HepG2 (cell line): ENCODE measurements around the gene DYNLL2. TPM values are rescaled to one million over a fixed set of nuclear protein-coding genes. Genes with fewer than 3 reads are reported as not detected.

ENCODE experiments used
- ARNT2 ChIP-seq: sonication (generic); formaldehyde crosslinking; IDR thresholded peaks from 2 replicates; pipeline ENCODE4 v1.8.0; 2022; ENCODE audit warnings: mild to moderate bottlenecking, low read depth, missing genetic modification reagents, moderate library complexity
- BCL6 ChIP-seq: IDR thresholded peaks from 2 replicates; pipeline ENCODE4 v1.6.1; 2016; ENCODE audit warnings: missing genetic modification reagents, missing compliant biosample characterization
- KDM6A ChIP-seq: IDR thresholded peaks from 2 replicates; pipeline ENCODE4 v1.6.1; 2016; ENCODE audit warnings: low read depth
- MED8 ChIP-seq: sonication (generic); formaldehyde crosslinking; IDR thresholded peaks from 2 replicates; pipeline ENCODE4 v1.8.1; 2023; ENCODE audit warnings: mild to moderate bottlenecking, missing genetic modification reagents; ENCODE audit not compliant: insufficient replicate concordance
- NCOA5 ChIP-seq: sonication (generic); formaldehyde crosslinking; IDR thresholded peaks from 2 replicates; pipeline ENCODE4 v1.4.0; 2020; ENCODE audit warnings: missing genetic modification reagents
- NCOR1 ChIP-seq: fragments of 200-600 bp; sonication (generic); IDR thresholded peaks from 2 replicates; pipeline ENCODE4 v1.7.0; 2017; ENCODE audit warnings: antibody characterized with exemption, low read length, borderline replicate concordance
- POLR2A ChIP-seq, 2 experiments: IDR thresholded peaks; 2 replicates each; pipeline ENCODE4 v1.6.1; 2011; ENCODE audit warnings: low read depth in 2 of 2, low read length in 2 of 2, mild to moderate bottlenecking in 1 of 2, moderate library complexity in 1 of 2; ENCODE audit not compliant: insufficient read depth in 1 of 2
- SRY ChIP-seq: sonication (generic); formaldehyde crosslinking; IDR thresholded peaks from 2 replicates; pipeline ENCODE4 v1.8.0; 2022; ENCODE audit warnings: mild to moderate bottlenecking, missing genetic modification reagents
- TBP ChIP-seq: sonication (generic); formaldehyde crosslinking; IDR thresholded peaks from 2 replicates; pipeline ENCODE4 v1.5.0; 2020; ENCODE audit warnings: missing genetic modification reagents
- YY1 ChIP-seq: IDR thresholded peaks from 2 replicates; pipeline ENCODE4 v1.6.1; 2011; ENCODE audit warnings: low read length, low read depth, moderate library complexity, mild to moderate bottlenecking; ENCODE audit not compliant: insufficient read depth, insufficient replicate concordance
- ZBTB3 ChIP-seq: sonication (generic); formaldehyde crosslinking; IDR thresholded peaks from 2 replicates; pipeline ENCODE4 v1.4.0; 2020; ENCODE audit warnings: low read depth, mild to moderate bottlenecking, moderate library complexity, missing genetic modification reagents, borderline replicate concordance
- ZNF484 ChIP-seq: sonication (generic); formaldehyde crosslinking; IDR thresholded peaks from 2 replicates; pipeline ENCODE4 v1.5.1; 2020; ENCODE audit warnings: mild to moderate bottlenecking, low read depth, missing genetic modification reagents, borderline replicate concordance
- ZNF572 ChIP-seq: sonication (generic); formaldehyde crosslinking; IDR thresholded peaks from 2 replicates; pipeline ENCODE4 v1.5.1; 2020; ENCODE audit warnings: mild to moderate bottlenecking, missing genetic modification reagents
- ZNF749 ChIP-seq: sonication (generic); formaldehyde crosslinking; IDR thresholded peaks from 2 replicates; pipeline ENCODE4 v1.8.0; 2022; ENCODE audit warnings: mild to moderate bottlenecking, missing genetic modification reagents, moderate library complexity, borderline replicate concordance
- polyA plus RNA-seq, 8 experiments: library from polyadenylated mRNA; depleted of rRNA in 3 of 8; stranded (reverse) in 7 of 8; unstranded in 1 of 8; fragments of >200 nt; fragmentation: Illumina TruSeq in 4 of 8; extraction: Trizol in 4 of 8; gene quantifications; 2 replicates each; pipeline versions ENCODE4 v1.2.1 to v1.2.3, GENCODE V29; 2011 to 2016; ENCODE audit warnings: low read depth in 4 of 8, missing spikeins in 1 of 8, mixed read lengths in 1 of 8; ENCODE audit not compliant: insufficient read depth in 1 of 8
- total RNA-seq, 5 experiments: library from RNA; depleted of rRNA; stranded (reverse); fragments of >200 nt; fragmentation: Illumina TruSeq; extraction: Trizol; gene quantifications; 2 replicates each; pipeline ENCODE4 v1.2.3, GENCODE V29; 2016; ENCODE audit warnings: low read depth in 1 of 5
- TF ChIP-seq, protein P1 (sequence below), 2 experiments: sonication (generic) in 1 of 2; formaldehyde crosslinking in 1 of 2; IDR thresholded peaks; 2 replicates each; pipeline versions ENCODE4 v1.4.0 to v1.6.1; 2018 to 2020; ENCODE audit warnings: missing genetic modification reagents in 2 of 2, borderline replicate concordance in 1 of 2, low read depth in 1 of 2, mild to moderate bottlenecking in 1 of 2, missing biosample characterization in 1 of 2
- TF ChIP-seq, protein P2 (sequence below): sonication (generic); formaldehyde crosslinking; IDR thresholded peaks from 2 replicates; pipeline ENCODE4 v1.9.0; 2022; ENCODE audit warnings: missing genetic modification reagents, mild to moderate bottlenecking, borderline replicate concordance
- TF ChIP-seq, protein P3 (sequence below): IDR thresholded peaks from 2 replicates; pipeline ENCODE4 v1.6.1; 2016; ENCODE audit warnings: low read depth
- TF ChIP-seq, protein P4 (sequence below): sonication (generic); formaldehyde crosslinking; IDR thresholded peaks from 2 replicates; pipeline ENCODE4 v1.5.1; 2020; ENCODE audit warnings: mild to moderate bottlenecking, missing genetic modification reagents, moderate library complexity
- TF ChIP-seq, protein P5 (sequence below): IDR thresholded peaks from 2 replicates; pipeline ENCODE4 v1.6.1; 2018; ENCODE audit warnings: missing genetic modification reagents, mild to moderate bottlenecking, missing compliant biosample characterization

DYNLL2 gene
- total and polyA plus RNA-seq, 2 of the 13 experiments (the other 11 are each of a cell fraction or from before 2014, with no cell fraction given): 9.5 to 29.0 TPM

DNA sequence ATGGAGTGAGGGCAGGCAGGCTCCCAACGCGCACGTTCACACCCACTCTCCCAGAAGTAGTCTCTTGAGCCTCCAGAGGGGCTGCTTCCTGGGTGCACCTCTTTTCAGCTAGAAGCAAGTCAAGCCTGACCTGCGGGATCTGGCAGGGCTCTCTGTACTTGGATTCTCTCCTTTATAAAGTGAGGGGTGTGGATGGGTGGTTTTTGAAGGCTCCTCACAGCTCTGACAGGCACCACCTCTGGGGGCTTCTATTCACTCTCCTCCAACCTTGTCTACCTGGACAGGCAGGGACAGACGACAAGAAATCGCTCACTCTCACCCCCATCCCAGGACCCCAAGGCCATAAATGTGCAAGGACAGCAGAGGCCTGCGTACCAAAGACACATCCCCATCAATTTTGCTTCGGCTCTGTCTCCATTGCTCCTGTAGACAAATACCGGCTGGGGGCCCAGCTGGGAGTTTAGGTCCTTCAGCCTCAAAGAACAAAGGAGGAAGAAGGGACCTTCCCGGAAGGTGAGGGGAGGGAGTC, 814 bp upstream of the DYNLL2 start (continued):
- TF ChIP-seq, protein P1, sequence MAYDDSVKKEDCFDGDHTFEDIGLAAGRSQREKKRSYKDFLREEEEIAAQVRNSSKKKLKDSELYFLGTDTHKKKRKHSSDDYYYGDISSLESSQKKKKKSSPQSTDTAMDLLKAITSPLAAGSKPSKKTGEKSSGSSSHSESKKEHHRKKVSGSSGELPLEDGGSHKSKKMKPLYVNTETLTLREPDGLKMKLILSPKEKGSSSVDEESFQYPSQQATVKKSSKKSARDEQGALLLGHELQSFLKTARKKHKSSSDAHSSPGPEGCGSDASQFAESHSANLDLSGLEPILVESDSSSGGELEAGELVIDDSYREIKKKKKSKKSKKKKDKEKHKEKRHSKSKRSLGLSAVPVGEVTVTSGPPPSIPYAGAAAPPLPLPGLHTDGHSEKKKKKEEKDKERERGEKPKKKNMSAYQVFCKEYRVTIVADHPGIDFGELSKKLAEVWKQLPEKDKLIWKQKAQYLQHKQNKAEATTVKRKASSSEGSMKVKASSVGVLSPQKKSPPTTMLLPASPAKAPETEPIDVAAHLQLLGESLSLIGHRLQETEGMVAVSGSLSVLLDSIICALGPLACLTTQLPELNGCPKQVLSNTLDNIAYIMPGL (CRISPR knock-in tag; IDR thresholded peaks at IDR 0.05; ENCODE audit: borderline replicate concordance in 1 of 2, low read depth in 1 of 2): 0 out of 4 replicates have a peak, but pooled peaks of 1 of the 2 experiments have one; percentile 9
- TF ChIP-seq ARNT2 (CRISPR knock-in tag) (0 out of 2 replicates have a peak, but pooled peaks have one; percentile 33), TBP (no peak), NCOA5 (no peak), NCOR1 (no peak), KDM6A (CRISPR knock-in tag) (no peak), BCL6 (CRISPR knock-in tag) (no peak), POLR2A (IDR thresholded peaks at IDR 0.05; ENCODE audit: insufficient read depth in 1 of 2, low read depth in 2 of 2, low read length in 2 of 2) (no peak), ZNF484 (no peak), ZBTB3 (CRISPR knock-in tag) (no peak), ZNF572 (0 out of 2 replicates have a peak, but pooled peaks have one; percentile 52), MED8 (CRISPR knock-in tag) (no peak), SRY (CRISPR knock-in tag) (no peak), ZNF749 (no peak), YY1 (no peak)
- TF ChIP-seq, protein P2, sequence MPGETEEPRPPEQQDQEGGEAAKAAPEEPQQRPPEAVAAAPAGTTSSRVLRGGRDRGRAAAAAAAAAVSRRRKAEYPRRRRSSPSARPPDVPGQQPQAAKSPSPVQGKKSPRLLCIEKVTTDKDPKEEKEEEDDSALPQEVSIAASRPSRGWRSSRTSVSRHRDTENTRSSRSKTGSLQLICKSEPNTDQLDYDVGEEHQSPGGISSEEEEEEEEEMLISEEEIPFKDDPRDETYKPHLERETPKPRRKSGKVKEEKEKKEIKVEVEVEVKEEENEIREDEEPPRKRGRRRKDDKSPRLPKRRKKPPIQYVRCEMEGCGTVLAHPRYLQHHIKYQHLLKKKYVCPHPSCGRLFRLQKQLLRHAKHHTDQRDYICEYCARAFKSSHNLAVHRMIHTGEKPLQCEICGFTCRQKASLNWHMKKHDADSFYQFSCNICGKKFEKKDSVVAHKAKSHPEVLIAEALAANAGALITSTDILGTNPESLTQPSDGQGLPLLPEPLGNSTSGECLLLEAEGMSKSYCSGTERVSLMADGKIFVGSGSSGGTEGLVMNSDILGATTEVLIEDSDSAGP (CRISPR knock-in tag): 0 out of 2 replicates have a peak, but pooled peaks have one; percentile 34
- TF ChIP-seq, protein P3, sequence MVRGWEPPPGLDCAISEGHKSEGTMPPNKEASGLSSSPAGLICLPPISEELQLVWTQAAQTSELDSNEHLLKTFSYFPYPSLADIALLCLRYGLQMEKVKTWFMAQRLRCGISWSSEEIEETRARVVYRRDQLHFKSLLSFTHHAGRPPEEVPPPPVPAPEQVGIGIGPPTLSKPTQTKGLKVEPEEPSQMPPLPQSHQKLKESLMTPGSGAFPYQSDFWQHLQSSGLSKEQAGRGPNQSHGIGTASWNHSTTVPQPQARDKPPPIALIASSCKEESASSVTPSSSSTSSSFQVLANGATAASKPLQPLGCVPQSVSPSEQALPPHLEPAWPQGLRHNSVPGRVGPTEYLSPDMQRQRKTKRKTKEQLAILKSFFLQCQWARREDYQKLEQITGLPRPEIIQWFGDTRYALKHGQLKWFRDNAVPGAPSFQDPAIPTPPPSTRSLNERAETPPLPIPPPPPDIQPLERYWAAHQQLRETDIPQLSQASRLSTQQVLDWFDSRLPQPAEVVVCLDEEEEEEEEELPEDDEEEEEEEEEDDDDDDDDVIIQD: no peak
- TF ChIP-seq, protein P4, sequence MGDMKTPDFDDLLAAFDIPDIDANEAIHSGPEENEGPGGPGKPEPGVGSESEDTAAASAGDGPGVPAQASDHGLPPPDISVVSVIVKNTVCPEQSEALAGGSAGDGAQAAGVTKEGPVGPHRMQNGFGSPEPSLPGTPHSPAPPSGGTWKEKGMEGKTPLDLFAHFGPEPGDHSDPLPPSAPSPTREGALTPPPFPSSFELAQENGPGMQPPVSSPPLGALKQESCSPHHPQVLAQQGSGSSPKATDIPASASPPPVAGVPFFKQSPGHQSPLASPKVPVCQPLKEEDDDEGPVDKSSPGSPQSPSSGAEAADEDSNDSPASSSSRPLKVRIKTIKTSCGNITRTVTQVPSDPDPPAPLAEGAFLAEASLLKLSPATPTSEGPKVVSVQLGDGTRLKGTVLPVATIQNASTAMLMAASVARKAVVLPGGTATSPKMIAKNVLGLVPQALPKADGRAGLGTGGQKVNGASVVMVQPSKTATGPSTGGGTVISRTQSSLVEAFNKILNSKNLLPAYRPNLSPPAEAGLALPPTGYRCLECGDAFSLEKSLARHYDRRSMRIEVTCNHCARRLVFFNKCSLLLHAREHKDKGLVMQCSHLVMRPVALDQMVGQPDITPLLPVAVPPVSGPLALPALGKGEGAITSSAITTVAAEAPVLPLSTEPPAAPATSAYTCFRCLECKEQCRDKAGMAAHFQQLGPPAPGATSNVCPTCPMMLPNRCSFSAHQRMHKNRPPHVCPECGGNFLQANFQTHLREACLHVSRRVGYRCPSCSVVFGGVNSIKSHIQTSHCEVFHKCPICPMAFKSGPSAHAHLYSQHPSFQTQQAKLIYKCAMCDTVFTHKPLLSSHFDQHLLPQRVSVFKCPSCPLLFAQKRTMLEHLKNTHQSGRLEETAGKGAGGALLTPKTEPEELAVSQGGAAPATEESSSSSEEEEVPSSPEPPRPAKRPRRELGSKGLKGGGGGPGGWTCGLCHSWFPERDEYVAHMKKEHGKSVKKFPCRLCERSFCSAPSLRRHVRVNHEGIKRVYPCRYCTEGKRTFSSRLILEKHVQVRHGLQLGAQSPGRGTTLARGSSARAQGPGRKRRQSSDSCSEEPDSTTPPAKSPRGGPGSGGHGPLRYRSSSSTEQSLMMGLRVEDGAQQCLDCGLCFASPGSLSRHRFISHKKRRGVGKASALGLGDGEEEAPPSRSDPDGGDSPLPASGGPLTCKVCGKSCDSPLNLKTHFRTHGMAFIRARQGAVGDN (CRISPR knock-in tag): no peak
- TF ChIP-seq, protein P5, sequence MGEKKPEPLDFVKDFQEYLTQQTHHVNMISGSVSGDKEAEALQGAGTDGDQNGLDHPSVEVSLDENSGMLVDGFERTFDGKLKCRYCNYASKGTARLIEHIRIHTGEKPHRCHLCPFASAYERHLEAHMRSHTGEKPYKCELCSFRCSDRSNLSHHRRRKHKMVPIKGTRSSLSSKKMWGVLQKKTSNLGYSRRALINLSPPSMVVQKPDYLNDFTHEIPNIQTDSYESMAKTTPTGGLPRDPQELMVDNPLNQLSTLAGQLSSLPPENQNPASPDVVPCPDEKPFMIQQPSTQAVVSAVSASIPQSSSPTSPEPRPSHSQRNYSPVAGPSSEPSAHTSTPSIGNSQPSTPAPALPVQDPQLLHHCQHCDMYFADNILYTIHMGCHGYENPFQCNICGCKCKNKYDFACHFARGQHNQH (CRISPR knock-in tag): no peak
